Pancreas (tissue), 10 donors: ENCODE results near the gene HMGN3. TPM values are rescaled to one million over a fixed set of nuclear protein-coding genes. Genes with fewer than 3 reads are reported as not detected.

Experiments
- ATAC-seq, 4 donors: fragments of 200-7000 bp; cut with Tn5 transposase; one replicate each; pipeline versions ENCODE4 v1.8.0 to v1.9.1; 2020; ENCODE audit warnings: mild to moderate bottlenecking in 4 of 4, moderate library complexity in 4 of 4
- DNase-seq, 6 donors: peaks; one replicate each; pipeline ENCODE4 v3.0.0-alpha.2; 2020
- FAIRE-seq: peaks from 2 replicates; lab custom pipeline; 2012; peaks lifted over from hg19 to GRCh38; lab: Jason Lieb, UNC
- H3K27ac ChIP-seq, 4 donors: fragments of 200-600 bp; sonication (generic); 1 replicate in 3 of 4; 2 replicates in 1 of 4; pipeline versions ENCODE4 v1.5.0 to v1.8.0; 2020
- H3K27me3 ChIP-seq, 4 donors: fragments of 200-600 bp; one replicate each; pipeline ENCODE4 v1.8.0; 2021
- H3K36me3 ChIP-seq, 3 donors: fragments of 200-600 bp; sonication (generic) in 1 of 3; one replicate each; pipeline versions ENCODE4 v1.5.0 to v1.8.0; 2020 to 2021
- H3K4me1 ChIP-seq, 3 donors: fragments of 200-600 bp; one replicate each; pipeline ENCODE4 v1.8.0; 2021
- H3K4me3 ChIP-seq, 4 donors: fragments of 200-600 bp; sonication (generic) in 2 of 4; one replicate each; pipeline versions ENCODE4 v1.5.0 to v1.8.0; 2020 to 2021
- H3K9me3 ChIP-seq, 4 donors: fragments of 200-600 bp; one replicate each; pipeline ENCODE4 v1.8.0; 2021
- WGBS, 2 donors: extraction: QIAGEN DNeasy Blood & Tissue Kit; methylation state at CpG; one replicate each; pipeline ENCODE4 v1.1.7; 2013; 5-methylcytosine and 5-hydroxymethylcytosine counted together
- intact Hi-C, 3 donors: fragments of 100-400 bp; cut with DNase I; formaldehyde crosslinking; loops; one replicate each; pipeline versions ENCODE4 v1.11.1 to v1.14.2; 2022
- polyA plus RNA-seq, 2 donors: library from polyadenylated mRNA; stranded (reverse); fragments of 200-250 nt; gene quantifications; one replicate each; pipeline ENCODE4 v1.2.3, GENCODE V29; 2013
- total RNA-seq, 6 donors: library from RNA; stranded (reverse); fragmentation: NEBNext Ultra II Directional in 4 of 6; extraction: Animal tissue kit (Norgen Biotek cat#: 25700) in 4 of 6; gene quantifications; one replicate each; pipeline versions ENCODE4 v1.2.1 to v1.2.4, GENCODE V29; 2021 to 2023
- TF ChIP-seq, protein P1 (sequence below), 4 donors: fragments of 200-600 bp; sonication (generic) in 3 of 4; IDR thresholded peaks; one replicate each; pipeline versions ENCODE4 v1.5.0 to v1.8.0; 2021; ENCODE audit warnings: antibody characterized with exemption in 4 of 4
- donor health status: healthy with polysubstance abuse.
- donor health status: DM: no; HTN: no; CAD: no; lungs with moderate emphysema.
- donor health status: DM: no; HTN: no; CAD: no.
- donor health status: control.
- donor health status: control.
- donor health status: Bipolar disorder and iron deficiency.
- donor health status: DM: yes; HTN: yes; CAD: no.
- donor health status: DM: no; HTN: no; CAD: no.
- donor health status: DM: no; HTN: no; CAD: no.
- donor health status: DM: yes; HTN: yes; CAD: no.

Gene HMGN3
- total and polyA plus RNA-seq, 8 donors, result 19.1 to 134 (median 33.1) TPM

DNA sequence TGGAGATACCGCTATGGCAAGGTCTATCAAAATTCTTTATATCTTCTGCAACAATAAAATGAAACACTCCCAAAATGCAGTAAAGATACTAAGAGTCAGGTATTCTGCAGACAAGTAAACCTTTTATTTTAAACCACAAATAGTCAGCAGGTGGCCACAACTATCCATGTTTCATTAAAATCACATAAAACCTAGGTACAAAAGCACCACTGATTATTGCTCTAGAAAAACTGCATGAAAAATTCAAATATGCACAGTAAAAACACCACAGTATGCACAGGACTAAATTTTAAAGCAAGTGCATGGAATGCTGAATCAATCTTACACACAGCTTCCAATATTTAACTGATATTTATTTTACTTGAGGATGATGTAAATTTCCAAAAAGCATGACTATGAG lies 33.3 kb downstream of the HMGN3 start:
- Histone ChIP-seq H3K27me3 (no peaks in the 10 kb centered on the region), H3K9me3 (no peaks in the 10 kb centered on the region), H3K4me3 (no peak overlapping the region), H3K27ac (no peak overlapping the region), H3K36me3 (no peaks in the 10 kb centered on the region), H3K4me1 (no peaks in the 10 kb centered on the region)
- TF ChIP-seq, protein P1, sequence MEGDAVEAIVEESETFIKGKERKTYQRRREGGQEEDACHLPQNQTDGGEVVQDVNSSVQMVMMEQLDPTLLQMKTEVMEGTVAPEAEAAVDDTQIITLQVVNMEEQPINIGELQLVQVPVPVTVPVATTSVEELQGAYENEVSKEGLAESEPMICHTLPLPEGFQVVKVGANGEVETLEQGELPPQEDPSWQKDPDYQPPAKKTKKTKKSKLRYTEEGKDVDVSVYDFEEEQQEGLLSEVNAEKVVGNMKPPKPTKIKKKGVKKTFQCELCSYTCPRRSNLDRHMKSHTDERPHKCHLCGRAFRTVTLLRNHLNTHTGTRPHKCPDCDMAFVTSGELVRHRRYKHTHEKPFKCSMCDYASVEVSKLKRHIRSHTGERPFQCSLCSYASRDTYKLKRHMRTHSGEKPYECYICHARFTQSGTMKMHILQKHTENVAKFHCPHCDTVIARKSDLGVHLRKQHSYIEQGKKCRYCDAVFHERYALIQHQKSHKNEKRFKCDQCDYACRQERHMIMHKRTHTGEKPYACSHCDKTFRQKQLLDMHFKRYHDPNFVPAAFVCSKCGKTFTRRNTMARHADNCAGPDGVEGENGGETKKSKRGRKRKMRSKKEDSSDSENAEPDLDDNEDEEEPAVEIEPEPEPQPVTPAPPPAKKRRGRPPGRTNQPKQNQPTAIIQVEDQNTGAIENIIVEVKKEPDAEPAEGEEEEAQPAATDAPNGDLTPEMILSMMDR (IDR thresholded peaks at IDR 0.05), result no peak
- no peak for FAIRE-seq
- DNase-seq, result no peak
- WGBS, 2 donors, result 92 to 97% methylated on average over 1 of the region's 1 CpG
- intact Hi-C loops, result no loop called here
- ATAC-seq, result no peak

- ATAC-seq, result peak in 1 of 4 donors; percentile 27
- H3K9me3 ChIP-seq, result no peaks in the 10 kb centered on the region
Observed at GRCh38 chr6:79196912-79197311, 37.6 kb downstream of the HMGN3 start.

GRCh38 chr6:79193971-79194370 lies 40.5 kb downstream of the HMGN3 start:
- intact Hi-C loops, result no loop called here
- FAIRE-seq (no peak), ATAC-seq (no peak), DNase-seq (no peak)
- Histone ChIP-seq H3K9me3 (no peaks in the 10 kb centered on the region), H3K4me3 (no peak overlapping the region), H3K36me3 (no peaks in the 10 kb centered on the region), H3K4me1 (peaks cover 0 to under 1% (median 0%) of the 10 kb centered on the region in 3 donors), H3K27me3 (no peaks in the 10 kb centered on the region), H3K27ac (no peak overlapping the region)
- TF ChIP-seq, protein P1 (IDR thresholded peaks at IDR 0.05), result no peak
- 80 to 85% methylated on average over 2 of the region's 2 CpGs for WGBS, 2 donors

More at GRCh38 chr6:79196912-79197311, 37.6 kb downstream of the HMGN3 start:
- H3K27ac ChIP-seq, result no peak overlapping the region
- H3K4me1 ChIP-seq, result no peaks in the 10 kb centered on the region
- no peak overlapping the region for H3K4me3 ChIP-seq
- DNase-seq, result no peak
- H3K27me3 ChIP-seq, result no peaks in the 10 kb centered on the region
- intact Hi-C loops, result no loop called here
- TF ChIP-seq, protein P1 (IDR thresholded peaks at IDR 0.05), result no peak
- H3K36me3 ChIP-seq, result no peaks in the 10 kb centered on the region
- no peak for FAIRE-seq

GRCh38 chr6:79189760-79190350 lies 44.6 kb downstream of the HMGN3 start:
- FAIRE-seq (no peak), DNase-seq (no peak), ATAC-seq (no peak)
- TF ChIP-seq, protein P1 (IDR thresholded peaks at IDR 0.05), result no peak
- Histone ChIP-seq H3K9me3 (no peaks in the 10 kb centered on the region), H3K4me3 (no peak overlapping the region), H3K27ac (no peak overlapping the region), H3K4me1 (peaks cover 0 to 4% (median 0%) of the 10 kb centered on the region in 3 donors), H3K36me3 (no peaks in the 10 kb centered on the region), H3K27me3 (no peaks in the 10 kb centered on the region)
- intact Hi-C loops, result no loop called here
- WGBS, 2 donors, result 48 to 60% methylated on average over 2 of the region's 2 CpGs

GRCh38 chr6:79188885-79189480 lies 45.5 kb downstream of the HMGN3 start:
- peak in 1 of 6 donors; percentile 14 for DNase-seq
- intact Hi-C loops, result no loop called here
- Histone ChIP-seq H3K4me1 (peaks cover 0 to 4% (median 0%) of the 10 kb centered on the region in 3 donors), H3K27me3 (no peaks in the 10 kb centered on the region), H3K27ac (no peak overlapping the region), H3K9me3 (no peaks in the 10 kb centered on the region), H3K36me3 (no peaks in the 10 kb centered on the region), H3K4me3 (no peak overlapping the region)
- TF ChIP-seq, protein P1 (IDR thresholded peaks at IDR 0.05), result no peak
- no peak for FAIRE-seq
- WGBS, 2 donors, result 33 to 40% methylated on average over 3 of the region's 3 CpGs
- no peak for ATAC-seq
